Left lung (tissue), 10 donors: ENCODE data around the gene TRPM2. TPM values are rescaled to one million over a fixed set of nuclear protein-coding genes. Genes with fewer than 3 reads are reported as not detected.

Source experiments
- ATAC-seq: fragments of 200-7000 bp; cut with Tn5 transposase; one replicate; pipeline ENCODE4 v1.9.1; 2020; ENCODE audit warnings: moderate library complexity
- DNase-seq, 4 donors: peaks; one replicate each; pipeline ENCODE4 v3.0.0-alpha.2; 2013 to 2020
- H3K27ac ChIP-seq, 2 donors: fragments of 200-600 bp; sonication (generic) in 1 of 2; one replicate each; pipeline versions ENCODE4 v1.5.0 to v1.8.0; 2020 to 2021
- H3K27me3 ChIP-seq, 2 donors: fragments of 200-600 bp; sonication (generic) in 1 of 2; one replicate each; pipeline versions ENCODE4 v1.5.0 to v1.8.0; 2020 to 2021
- H3K36me3 ChIP-seq, 2 donors: fragments of 200-600 bp; sonication (generic) in 1 of 2; one replicate each; pipeline versions ENCODE4 v1.5.0 to v1.8.0; 2020 to 2021
- H3K4me1 ChIP-seq, 2 donors: fragments of 200-600 bp; one replicate each; pipeline ENCODE4 v1.8.0; 2021
- H3K4me3 ChIP-seq, 2 donors: fragments of 200-600 bp; sonication (generic) in 1 of 2; one replicate each; pipeline versions ENCODE4 v1.5.0 to v1.8.0; 2020 to 2021; ENCODE audit warnings: mild to moderate bottlenecking in 1 of 2
- H3K9me3 ChIP-seq, 2 donors: fragments of 200-600 bp; sonication (generic) in 1 of 2; one replicate each; pipeline versions ENCODE4 v1.5.0 to v1.8.0; 2020 to 2021
- CTCF ChIP-seq, 2 donors: fragments of 200-600 bp; sonication (generic) in 1 of 2; IDR thresholded peaks; one replicate each; pipeline versions ENCODE4 v1.5.0 to v1.8.0; 2021; ENCODE audit warnings: antibody characterized with exemption in 2 of 2
- intact Hi-C, 2 donors: fragments of 100-400 bp; cut with DNase I; formaldehyde crosslinking; loops; one replicate each; pipeline versions ENCODE4 v1.11.2 to v1.14.2; 2022
- polyA plus RNA-seq, 6 donors: library from polyadenylated mRNA; unstranded; fragments of 120-200 nt; gene quantifications; one replicate each; pipeline ENCODE4 v1.2.1, GENCODE V29; 2013; ENCODE audit not compliant: insufficient read length in 6 of 6
- total RNA-seq, 2 donors: library from RNA; stranded (reverse); fragmentation: NEBNext Ultra II Directional; extraction: Animal tissue kit (Norgen Biotek cat#: 25700); gene quantifications; one replicate each; pipeline ENCODE4 v1.2.1, GENCODE V29; 2021
- donor health status: DM: no; HTN: yes; CAD: no.
- donor health status: DM: no; HTN: no; CAD: no.

TRPM2 gene
- total and polyA plus RNA-seq, 8 donors = 1.2 to 25.6 (median 1.6) TPM

DNA sequence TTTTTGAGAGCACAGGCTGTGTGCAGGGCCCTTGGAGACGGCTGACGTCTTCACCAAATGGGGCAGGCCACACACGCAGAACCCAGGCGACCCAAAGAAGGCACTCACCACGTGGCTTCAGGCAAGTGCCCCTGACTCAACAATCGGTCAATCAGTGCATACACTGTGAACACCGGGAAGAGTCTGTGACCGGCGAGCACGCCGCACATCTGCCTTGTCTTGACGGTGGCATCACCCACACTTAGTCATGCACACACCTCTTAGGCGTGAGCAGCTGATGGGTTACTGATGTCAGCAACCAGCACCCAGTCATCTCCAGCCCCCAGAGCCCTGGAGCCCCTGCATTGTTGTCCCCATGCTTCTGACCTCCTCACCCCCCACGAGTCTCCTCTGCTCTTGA, 97.0 kb downstream of the TRPM2 start:
- TF ChIP-seq CTCF (IDR thresholded peaks at IDR 0.05) = no peak
- DNase-seq = no peak
- intact Hi-C loops = no loop called here
- Histone ChIP-seq H3K36me3 (no peaks in the 10 kb centered on the region), H3K27ac (no peak overlapping the region), H3K9me3 (peaks cover 0 to 3% of the 10 kb centered on the region in 2 donors), H3K4me1 (peaks cover 0 to 3% of the 10 kb centered on the region in 2 donors), H3K4me3 (no peak overlapping the region), H3K27me3 (peaks cover 0 to 65% of the 10 kb centered on the region in 2 donors)
- ATAC-seq = no peak

- DNase-seq = peak in 1 of 4 donors; percentile 27
- TF ChIP-seq CTCF (IDR thresholded peaks at IDR 0.05) = no peak
- intact Hi-C loops = no loop called here
- H3K27ac ChIP-seq = no peak overlapping the region
- peaks cover 0 to 67% of the 10 kb centered on the region in 2 donors for H3K27me3 ChIP-seq
- no peak for ATAC-seq
- H3K4me3 ChIP-seq = no peak overlapping the region
- H3K9me3 ChIP-seq = peaks cover 0 to 3% of the 10 kb centered on the region in 2 donors
- H3K36me3 ChIP-seq = no peaks in the 10 kb centered on the region
- peaks cover under 1 to 7% of the 10 kb centered on the region in 2 donors for H3K4me1 ChIP-seq
These were observed 97.6 kb downstream of the TRPM2 start for GRCh38 chr21:44450999-44451398.

DNA sequence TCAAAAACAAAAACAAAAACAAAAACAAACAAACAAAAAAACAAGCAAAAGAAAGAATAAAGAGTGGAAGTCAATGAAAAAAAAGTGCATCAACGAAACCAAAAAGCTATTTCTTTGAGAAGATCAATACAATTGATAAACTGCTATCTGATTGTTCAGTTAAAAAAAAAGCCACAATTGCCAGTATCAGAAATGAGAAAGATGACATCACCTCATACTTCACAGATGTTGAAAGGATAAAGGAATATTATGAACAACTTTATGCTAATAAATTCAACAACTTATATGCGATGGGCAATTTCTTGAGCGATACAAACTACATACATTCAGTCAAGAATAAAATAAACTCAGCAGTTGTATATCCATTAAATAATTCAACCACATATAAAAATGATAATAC, 99.7 kb downstream of the TRPM2 start:
- TF ChIP-seq CTCF (IDR thresholded peaks at IDR 0.05) = no peak
- Histone ChIP-seq H3K27me3 (peaks cover 0 to 56% of the 10 kb centered on the region in 2 donors), H3K9me3 (peaks cover 0 to 3% of the 10 kb centered on the region in 2 donors), H3K4me3 (no peak overlapping the region), H3K27ac (no peak overlapping the region), H3K4me1 (peaks cover 5 to 13% of the 10 kb centered on the region in 2 donors), H3K36me3 (no peaks in the 10 kb centered on the region)
- intact Hi-C loops = no loop called here
- DNase-seq (no peak), ATAC-seq (no peak)

- no peak for TF ChIP-seq CTCF (IDR thresholded peaks at IDR 0.05)
- no peak overlapping the region for H3K27ac ChIP-seq
- intact Hi-C loops = no loop called here
These were observed 100.6 kb downstream of the TRPM2 start for GRCh38 chr21:44454058-44454457.

GRCh38 chr21:44454747-44455523, 101.5 kb downstream of the TRPM2 start, which contains the start of gene LRRC3:
Gene LRRC3 (plus strand): TSS chr21:44455510. CDS start chr21:44456645, 1,135 bp downstream.
- intact Hi-C loops = no loop called here
- H3K4me1 ChIP-seq = peaks cover 5 to 13% of the 10 kb centered on the region in 2 donors
- peaks cover 0 to 3% of the 10 kb centered on the region in 2 donors for H3K9me3 ChIP-seq
- H3K36me3 ChIP-seq = no peaks in the 10 kb centered on the region
- TF ChIP-seq CTCF (IDR thresholded peaks at IDR 0.05) = no peak
- ATAC-seq = peak; percentile 92
- peak within 1 kb of the TSS; percentile 73 to 83 for H3K4me3 ChIP-seq
- DNase-seq = peak; percentile 43 to 93 (median 89)
- peaks cover 0 to 40% of the 10 kb centered on the region in 2 donors for H3K27me3 ChIP-seq
- no peak within 1 kb of the TSS for H3K27ac ChIP-seq

More at GRCh38 chr21:44454058-44454457, 100.6 kb downstream of the TRPM2 start:
- no peak for ATAC-seq
- H3K36me3 ChIP-seq = no peaks in the 10 kb centered on the region
- H3K27me3 ChIP-seq = peaks cover 0 to 47% of the 10 kb centered on the region in 2 donors
- DNase-seq = no peak
- no peak overlapping the region for H3K4me3 ChIP-seq
- peaks cover 0 to 3% of the 10 kb centered on the region in 2 donors for H3K9me3 ChIP-seq
- H3K4me1 ChIP-seq = peaks cover 5 to 13% of the 10 kb centered on the region in 2 donors
